GM13976 (cell line): ENCODE data around the gene TRABD.

Experiments
- DNase-seq: peaks from one replicate; pipeline ENCODE4 v3.0.0; 2012; ENCODE audit warnings: low spot score
- in situ Hi-C: fragments of 300-500 bp; cut with MboI; formaldehyde crosslinking; loops from one replicate; pipeline ENCODE4 v1.12.0; 2022; ENCODE audit warnings: low sequenced_read_pairs, mixed read lengths, inconsistent platforms; ENCODE audit not compliant: unreplicated experiment
- TF ChIP-seq, protein P1 (sequence below): IDR thresholded peaks from 2 replicates; pipeline ENCODE4 v1.5.1; 2012; ENCODE audit warnings: borderline replicate concordance, mild to moderate bottlenecking; ENCODE audit not compliant: insufficient read depth; ENCODE audit errors: extremely low read depth, missing control alignments, control extremely low read depth

The TRABD gene

DNA sequence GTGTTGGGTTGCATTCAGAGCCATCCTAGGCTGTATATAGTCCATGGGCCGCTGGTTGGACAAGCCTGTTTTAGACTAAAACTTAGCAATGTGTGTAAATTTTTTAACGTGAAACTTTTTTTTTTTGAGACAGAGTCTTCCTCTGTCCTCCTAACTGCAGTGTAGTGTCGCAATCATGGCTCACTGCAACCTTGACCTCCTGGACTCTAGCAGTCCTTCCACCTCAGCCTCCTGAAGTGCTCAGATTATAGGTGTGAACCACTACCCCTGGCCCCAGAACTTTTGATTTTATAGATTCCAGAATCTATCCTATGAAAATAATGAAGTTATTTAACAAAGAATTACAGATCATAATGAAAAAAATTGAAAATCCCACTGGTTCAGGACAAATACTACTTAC lies 45.1 kb upstream of the TRABD start:
- in situ Hi-C loops = no loop called here

DNA sequence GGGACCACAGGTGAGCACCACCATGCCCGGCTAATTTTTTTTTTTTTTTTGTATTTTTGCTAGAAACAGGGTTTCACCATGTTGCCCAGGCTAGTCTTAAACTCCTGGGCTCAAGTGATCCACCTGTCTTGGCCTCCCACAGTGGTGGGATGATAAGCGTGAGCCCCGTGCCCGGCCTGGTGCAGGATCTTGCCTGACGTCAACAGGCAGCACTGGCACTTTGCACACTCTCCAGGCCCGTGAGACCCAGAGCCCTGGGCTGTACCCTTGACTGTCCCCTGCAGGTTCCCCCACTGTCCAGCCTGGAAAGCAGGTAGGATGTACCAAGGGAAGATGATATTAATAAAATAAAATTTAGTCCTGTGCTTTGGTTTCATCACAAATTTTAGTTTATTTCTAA lies 44.3 kb upstream of the TRABD start:
- in situ Hi-C loops = no loop called here
- TF ChIP-seq, protein P1, sequence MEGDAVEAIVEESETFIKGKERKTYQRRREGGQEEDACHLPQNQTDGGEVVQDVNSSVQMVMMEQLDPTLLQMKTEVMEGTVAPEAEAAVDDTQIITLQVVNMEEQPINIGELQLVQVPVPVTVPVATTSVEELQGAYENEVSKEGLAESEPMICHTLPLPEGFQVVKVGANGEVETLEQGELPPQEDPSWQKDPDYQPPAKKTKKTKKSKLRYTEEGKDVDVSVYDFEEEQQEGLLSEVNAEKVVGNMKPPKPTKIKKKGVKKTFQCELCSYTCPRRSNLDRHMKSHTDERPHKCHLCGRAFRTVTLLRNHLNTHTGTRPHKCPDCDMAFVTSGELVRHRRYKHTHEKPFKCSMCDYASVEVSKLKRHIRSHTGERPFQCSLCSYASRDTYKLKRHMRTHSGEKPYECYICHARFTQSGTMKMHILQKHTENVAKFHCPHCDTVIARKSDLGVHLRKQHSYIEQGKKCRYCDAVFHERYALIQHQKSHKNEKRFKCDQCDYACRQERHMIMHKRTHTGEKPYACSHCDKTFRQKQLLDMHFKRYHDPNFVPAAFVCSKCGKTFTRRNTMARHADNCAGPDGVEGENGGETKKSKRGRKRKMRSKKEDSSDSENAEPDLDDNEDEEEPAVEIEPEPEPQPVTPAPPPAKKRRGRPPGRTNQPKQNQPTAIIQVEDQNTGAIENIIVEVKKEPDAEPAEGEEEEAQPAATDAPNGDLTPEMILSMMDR = no peak
- DNase-seq = no peak

More for the DNA sequence above, 45.1 kb upstream of the TRABD start:
- no peak for DNase-seq
- TF ChIP-seq, protein P1 = no peak

DNA sequence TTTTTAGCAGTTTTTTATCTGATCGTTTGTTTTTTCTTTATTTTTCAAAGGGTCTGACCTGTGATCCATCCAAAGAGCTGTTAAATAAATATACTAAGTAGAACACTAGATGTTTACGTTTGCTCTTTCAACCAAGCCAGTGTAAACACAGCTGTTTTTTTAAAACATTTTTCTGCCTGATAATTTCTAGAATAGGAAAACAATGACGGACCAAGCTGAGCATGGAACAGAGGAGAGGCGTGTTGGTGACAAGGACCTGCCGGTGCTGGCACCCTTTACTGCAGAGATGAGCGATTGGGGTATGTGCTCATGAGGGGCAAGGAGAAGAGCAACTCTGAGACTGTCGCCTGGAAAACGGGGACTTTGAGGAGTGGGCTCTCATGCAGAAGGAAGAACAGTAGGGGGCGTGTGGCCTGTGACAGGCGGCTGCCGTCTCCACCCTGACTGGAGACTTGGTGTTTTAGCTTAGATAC lies 43.8 kb upstream of the TRABD start:
- in situ Hi-C loops = no loop called here
- DNase-seq = no peak
- TF ChIP-seq, protein P1 = no peak

DNA sequence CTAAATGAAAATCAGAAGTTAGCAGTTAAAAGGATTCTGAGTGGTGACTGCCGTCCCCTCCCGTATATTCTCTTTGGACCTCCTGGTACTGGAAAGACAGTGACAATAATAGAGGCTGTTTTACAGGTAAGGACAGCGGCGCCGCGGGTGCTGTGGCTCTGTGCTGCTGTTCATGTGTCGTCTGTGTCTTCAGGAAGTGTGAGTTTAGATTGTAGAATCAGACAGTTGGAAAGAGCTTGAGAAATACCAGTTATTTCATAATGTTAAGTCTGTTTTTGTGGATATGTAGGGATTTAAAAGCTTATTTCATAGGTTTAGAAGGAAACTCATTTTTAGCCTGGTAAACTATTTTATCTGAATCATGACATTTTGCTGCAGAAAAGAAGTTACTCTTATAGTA lies 42.6 kb upstream of the TRABD start:
- TF ChIP-seq, protein P1 = no peak
- in situ Hi-C loops = no loop called here
- DNase-seq = no peak

DNA sequence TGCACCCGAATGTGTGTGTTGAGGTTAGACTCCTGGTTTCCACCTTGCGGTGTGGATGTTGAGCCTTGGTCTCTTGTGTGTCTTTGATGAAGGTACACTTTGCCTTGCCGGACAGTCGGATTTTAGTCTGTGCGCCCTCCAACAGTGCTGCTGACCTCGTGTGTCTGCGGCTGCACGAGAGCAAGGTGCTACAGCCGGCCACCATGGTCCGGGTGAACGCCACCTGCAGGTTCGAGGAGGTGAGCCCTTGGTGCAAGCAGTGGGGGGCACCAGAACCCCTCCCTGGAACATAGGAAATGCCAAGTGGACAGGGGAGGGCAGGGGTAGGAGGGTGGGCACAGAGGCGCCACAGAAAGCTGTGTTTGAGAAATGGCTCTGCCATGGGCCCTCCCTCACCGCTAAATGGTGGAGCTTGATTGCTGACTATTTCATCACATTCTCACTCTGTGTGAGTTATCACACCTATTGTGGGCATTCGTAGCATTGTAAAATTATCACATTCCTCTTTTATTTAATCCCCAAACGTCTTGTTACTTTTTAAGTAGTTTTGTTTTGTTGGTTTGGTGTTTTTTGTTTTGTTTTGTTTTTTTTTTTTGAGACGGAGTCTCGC lies 41.6 kb upstream of the TRABD start:
- TF ChIP-seq, protein P1 = no peak
- DNase-seq = no peak
- in situ Hi-C loops = no loop called here

DNA sequence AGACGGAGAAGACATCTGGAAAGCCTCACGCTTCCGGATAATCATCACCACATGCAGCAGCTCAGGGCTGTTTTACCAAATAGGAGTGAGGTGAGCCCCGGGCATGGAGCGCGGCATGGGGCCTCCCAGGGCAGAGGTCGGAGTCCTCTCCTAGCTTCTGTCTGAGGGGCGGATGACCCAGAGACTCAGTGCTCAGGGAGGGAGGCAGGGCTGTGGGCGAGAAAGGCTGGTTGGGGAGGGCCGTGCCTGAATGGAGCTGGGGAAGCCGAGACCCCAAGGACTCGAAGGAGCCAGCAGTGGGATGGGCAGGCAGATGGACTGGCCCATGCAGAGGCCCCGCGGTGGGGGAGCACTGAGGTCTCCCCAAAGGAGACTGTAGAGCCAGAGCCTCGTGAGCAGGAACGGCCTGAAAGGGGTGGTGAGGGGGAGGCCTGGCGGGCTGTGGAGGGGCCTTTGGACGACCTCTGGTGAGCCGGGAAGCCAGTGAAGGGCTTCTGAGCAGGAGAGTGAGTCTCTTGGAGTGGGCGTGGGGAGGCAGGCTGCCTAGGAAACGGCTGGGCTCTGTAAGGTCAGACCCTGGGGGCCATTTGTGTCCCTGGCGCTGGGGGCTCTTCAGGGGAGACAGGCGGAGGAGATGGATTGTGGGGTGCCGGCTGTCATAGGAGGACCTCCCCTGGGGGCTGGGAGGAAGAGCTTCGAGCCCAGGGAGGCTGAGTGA lies 39.8 kb upstream of the TRABD start:
- TF ChIP-seq, protein P1 = no peak
- DNase-seq = no peak
- in situ Hi-C loops = no loop called here
